Endodermal cell (in vitro differentiated cells): ENCODE measurements around the gene PCP4L1. TPM values are rescaled to one million over a fixed set of nuclear protein-coding genes. Genes with fewer than 3 reads are reported as not detected.

ENCODE experiments used
- DNase-seq: peaks from one replicate; pipeline ENCODE4 v3.0.0-alpha.2; 2017
- H3K27ac ChIP-seq: 2 replicates; pipeline ENCODE4 v1.5.1; 2013; ENCODE audit warnings: mild to moderate bottlenecking, low read depth, low read length, moderate library complexity
- H3K27me3 ChIP-seq: 2 replicates; pipeline ENCODE4 v1.6.1; 2013; ENCODE audit warnings: mild to moderate bottlenecking, low read length, moderate library complexity; ENCODE audit not compliant: insufficient read depth, control insufficient read depth, poor library complexity, severe bottlenecking
- H3K36me3 ChIP-seq: 2 replicates; pipeline ENCODE4 v1.7.0; 2013; ENCODE audit warnings: mild to moderate bottlenecking, low read length, moderate library complexity; ENCODE audit not compliant: control insufficient read depth, insufficient read depth
- H3K4me1 ChIP-seq: one replicate; pipeline ENCODE4 v1.7.0; 2013; ENCODE audit warnings: low read length; ENCODE audit not compliant: control insufficient read depth, insufficient read depth
- H3K4me3 ChIP-seq: 2 replicates; pipeline ENCODE4 v1.5.1; 2013; ENCODE audit warnings: mild to moderate bottlenecking, low read length, moderate library complexity
- H3K9ac ChIP-seq: 2 replicates; pipeline ENCODE4 v1.6.1; 2013; ENCODE audit warnings: mild to moderate bottlenecking, low read length, moderate library complexity; ENCODE audit not compliant: poor library complexity, severe bottlenecking; ENCODE audit errors: extremely low read depth
- H3K9me3 ChIP-seq: 2 replicates; pipeline ENCODE4 v1.6.1; 2013; ENCODE audit warnings: mild to moderate bottlenecking, low read length, moderate library complexity; ENCODE audit not compliant: control insufficient read depth
- H3K27ac Mint-ChIP-seq: 2 replicates; pipeline ENCODE4 v1.8.0; 2020; ENCODE audit warnings: mixed read lengths
- H3K27me3 Mint-ChIP-seq: 2 replicates; pipeline ENCODE4 v1.8.0; 2021; ENCODE audit warnings: mild to moderate bottlenecking, mixed read lengths; ENCODE audit not compliant: insufficient read depth
- H3K36me3 Mint-ChIP-seq: 2 replicates; pipeline ENCODE4 v1.8.0; 2020; ENCODE audit warnings: low read depth, mixed read lengths
- H3K4me1 Mint-ChIP-seq: 2 replicates; pipeline ENCODE4 v1.8.0; 2020; ENCODE audit warnings: mixed read lengths
- H3K4me3 Mint-ChIP-seq: 2 replicates; pipeline ENCODE4 v1.8.0; 2020; ENCODE audit warnings: mild to moderate bottlenecking, moderate library complexity, mixed read lengths
- H3K9me3 Mint-ChIP-seq: 2 replicates; pipeline ENCODE4 v1.8.0; 2020; ENCODE audit warnings: mild to moderate bottlenecking, mixed read lengths
- CTCF ChIP-seq: fragments of 200-600 bp; sonication (generic); conservative IDR thresholded peaks from 2 replicates; pipeline ENCODE4 v1.5.0; 2021; ENCODE audit warnings: antibody characterized with exemption, mild to moderate bottlenecking
- WGBS, 2 experiments: methylation state at CpG; one replicate each; pipeline versions ENCODE4 v1.1.5 to v1.1.7; 2013; ENCODE audit warnings: missing lambda C conversion rate in 2 of 2, mixed read lengths in 1 of 2; ENCODE audit not compliant: insufficient coverage in 1 of 2, insufficient read length in 1 of 2; 5-methylcytosine and 5-hydroxymethylcytosine counted together
- total RNA-seq, 2 donors: library from RNA; stranded (reverse); fragmentation: NEBNext Ultra II Directional in 1 of 2; extraction: Animal tissue kit (Norgen Biotek cat#: 25700) in 1 of 2; gene quantifications; 2 replicates in 1 of 2; 3 replicates in 1 of 2; pipeline ENCODE4 v1.2.1, GENCODE V29; 2021

PCP4L1 gene
- total RNA-seq, 2 donors from 2014 or later: 4.0 to 11.3 TPM

- peaks cover 21% of the 10 kb centered on the region for H3K27me3 Mint-ChIP-seq
- H3K4me3 Mint-ChIP-seq: no peak overlapping the region
- peaks cover 7% of the 10 kb centered on the region for H3K4me1 Mint-ChIP-seq
- Histone ChIP-seq H3K9me3 (no peaks in the 10 kb centered on the region), H3K36me3 (no peaks in the 10 kb centered on the region), H3K27me3 (no peaks in the 10 kb centered on the region), H3K9ac (no peak overlapping the region), H3K4me1 (peaks cover 2% of the 10 kb centered on the region), H3K4me3 (no peak overlapping the region), H3K27ac (no peak overlapping the region)
- WGBS, 2 experiments: 88% methylated on average over 3 of the region's 3 CpGs; no CpG with 5 or more reads in 1 of the 2 experiments
- no peak for TF ChIP-seq CTCF
- H3K36me3 Mint-ChIP-seq: no peaks in the 10 kb centered on the region
- DNase-seq: no peak
- H3K9me3 Mint-ChIP-seq: no peaks in the 10 kb centered on the region
- no peak overlapping the region for H3K27ac Mint-ChIP-seq
Measured at GRCh38 chr1:161274874-161275273, 16.3 kb downstream of the PCP4L1 start.

- Mint-ChIP-seq H3K27me3 (peaks cover 21% of the 10 kb centered on the region), H3K27ac (no peak overlapping the region), H3K36me3 (peaks cover 4% of the 10 kb centered on the region), H3K4me1 (peaks cover 18% of the 10 kb centered on the region), H3K9me3 (peaks cover 13% of the 10 kb centered on the region), H3K4me3 (no peak overlapping the region)
- WGBS, 2 experiments: 40% methylated on average over 1 of the region's 1 CpG; no CpG with 5 or more reads in 1 of the 2 experiments
- H3K27me3 ChIP-seq: peaks cover 5% of the 10 kb centered on the region
- no peaks in the 10 kb centered on the region for H3K4me1 ChIP-seq
- TF ChIP-seq CTCF: no peak
- no peak overlapping the region for H3K9ac ChIP-seq
- no peak overlapping the region for H3K4me3 ChIP-seq
- H3K9me3 ChIP-seq: no peaks in the 10 kb centered on the region
- no peak for DNase-seq
- no peak overlapping the region for H3K27ac ChIP-seq
- no peaks in the 10 kb centered on the region for H3K36me3 ChIP-seq
Measured at GRCh38 chr1:161282991-161283390, 24.4 kb downstream of the PCP4L1 start.

- Mint-ChIP-seq H3K4me3 (no peak overlapping the region), H3K27me3 (peaks cover 14% of the 10 kb centered on the region), H3K9me3 (peaks cover 13% of the 10 kb centered on the region), H3K4me1 (peaks cover 22% of the 10 kb centered on the region), H3K36me3 (peaks cover 4% of the 10 kb centered on the region), H3K27ac (no peak overlapping the region)
- Histone ChIP-seq H3K4me3 (no peak overlapping the region), H3K9ac (no peak overlapping the region), H3K9me3 (no peaks in the 10 kb centered on the region), H3K4me1 (no peaks in the 10 kb centered on the region), H3K27ac (no peak overlapping the region), H3K36me3 (no peaks in the 10 kb centered on the region), H3K27me3 (peaks cover 5% of the 10 kb centered on the region)
- WGBS, 2 experiments: 90 to 100% methylated on average over 1 to 2 of the region's 2 CpGs
- peak; percentile 15 for TF ChIP-seq CTCF
- DNase-seq: no peak
Measured at GRCh38 chr1:161285113-161285512, 26.6 kb downstream of the PCP4L1 start.
